Measurements from ENCODE around the gene GPX4.

GRCh38 chr19:1082928-1083816 is 20.6 kb upstream of the GPX4 start:
- TF ChIP-seq ZBTB20 (CRISPR knock-in tag; IDR thresholded peaks at IDR 0.05; ENCODE audit: borderline replicate concordance, low read depth) (no peak), NFATC3 (CRISPR knock-in tag; IDR thresholded peaks at IDR 0.05) (no peak)
